ENCODE data around the gene RAB31.

The RAB31 gene

DNA sequence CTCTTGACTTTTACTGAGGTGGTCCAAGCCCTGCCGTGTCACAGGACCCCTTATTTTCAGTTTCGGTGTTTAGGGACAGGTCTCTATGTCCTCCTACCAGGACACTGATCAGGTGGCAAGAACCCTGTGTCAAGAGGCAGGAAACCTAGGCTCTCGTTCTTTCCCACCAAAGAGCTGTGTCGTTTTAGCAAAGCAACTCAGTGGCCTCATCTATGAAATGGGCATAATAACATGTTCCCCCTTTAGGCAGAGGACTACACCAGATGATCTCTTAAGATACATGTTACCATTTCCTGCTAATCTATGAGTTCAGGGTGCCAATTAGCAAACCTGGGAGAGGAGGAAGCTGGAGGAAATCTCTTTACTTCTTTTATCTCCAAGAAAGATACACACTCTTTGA is 1.9 kb downstream of the RAB31 start:
- no peak for DNase-seq (ENCODE audit: low read depth in 1 of 2, low spot score in 1 of 2)
- in situ Hi-C loops (cut with HindIII; ENCODE audit: low pct_unique_long_range_greater_than_20kb, low sequenced_read_pairs), result no loop called here
- no peak for TF ChIP-seq JUND (IDR thresholded peaks at IDR 0.05; ENCODE audit: low read depth)

DNA sequence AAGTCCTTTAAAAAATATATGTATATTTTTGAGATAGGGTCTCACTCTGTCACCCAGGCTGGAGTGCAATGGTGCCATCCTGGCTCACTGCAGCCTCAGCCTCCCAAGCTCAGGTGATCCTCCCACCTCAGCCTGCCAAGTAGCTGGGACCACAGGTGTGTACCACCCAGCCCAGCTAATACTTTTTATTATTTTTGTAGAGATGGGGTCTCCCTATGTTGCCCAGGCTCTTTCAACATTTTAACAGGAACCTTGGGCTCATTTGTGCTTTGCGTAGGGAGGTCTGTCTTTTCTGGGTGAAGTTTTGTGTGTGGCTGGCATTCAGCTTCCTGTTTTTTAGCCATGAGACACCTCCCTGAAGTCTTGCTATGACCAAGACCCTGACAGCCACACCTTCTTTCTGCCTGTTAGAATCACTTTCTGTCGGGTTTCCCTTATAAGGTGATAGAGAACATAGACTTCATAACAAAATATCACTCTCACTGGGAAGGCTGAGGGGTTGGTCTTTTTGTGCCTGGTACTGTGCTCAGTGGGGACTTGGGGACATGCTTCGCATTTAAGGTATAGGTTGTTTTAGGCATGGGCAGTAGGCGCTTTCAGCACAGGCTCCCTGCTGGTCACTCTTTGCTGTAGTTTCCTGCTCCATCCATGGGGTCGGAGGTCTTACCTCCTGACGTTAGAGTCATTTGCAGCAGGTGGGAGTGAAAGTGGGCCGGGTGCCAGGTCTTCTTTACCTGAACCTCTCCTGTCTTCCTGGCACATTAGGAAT is 3.4 kb downstream of the RAB31 start:
- no peak for DNase-seq (ENCODE audit: low read depth in 1 of 2, low spot score in 1 of 2)
- no peak for TF ChIP-seq JUND (IDR thresholded peaks at IDR 0.05; ENCODE audit: low read depth)
- in situ Hi-C loops (cut with HindIII; ENCODE audit: low pct_unique_long_range_greater_than_20kb, low sequenced_read_pairs), result no loop called here

GRCh38 chr18:9712130-9712577 is 4.1 kb downstream of the RAB31 start:
- in situ Hi-C loops (cut with HindIII; ENCODE audit: low pct_unique_long_range_greater_than_20kb, low sequenced_read_pairs), result no loop called here
- no peak for TF ChIP-seq JUND (IDR thresholded peaks at IDR 0.05; ENCODE audit: low read depth)
- peak in 1 of 2 experiments; percentile 60 for DNase-seq (ENCODE audit: low read depth in 1 of 2, low spot score in 1 of 2)

DNA sequence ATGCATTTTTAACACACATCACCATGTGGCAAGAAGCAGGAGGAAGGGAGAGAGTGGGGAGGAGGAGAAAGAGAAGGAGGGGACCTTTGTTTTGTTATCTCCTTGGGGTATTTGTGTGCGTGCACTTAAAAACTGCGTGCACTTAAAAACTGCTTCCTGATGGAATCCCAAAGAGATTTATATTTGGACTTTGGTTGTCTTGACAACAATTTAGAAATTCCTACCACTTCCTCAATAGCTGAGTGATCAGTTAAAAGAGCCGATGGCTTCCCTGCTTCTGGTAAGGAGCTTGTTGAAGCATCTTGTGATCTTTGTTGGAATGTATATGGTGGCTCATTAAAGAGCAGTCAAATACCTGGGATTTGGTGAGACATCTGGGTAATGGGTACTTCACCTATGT is 4.5 kb downstream of the RAB31 start:
- in situ Hi-C loops (cut with HindIII; ENCODE audit: low pct_unique_long_range_greater_than_20kb, low sequenced_read_pairs), result no loop called here
- no peak for TF ChIP-seq JUND (IDR thresholded peaks at IDR 0.05; ENCODE audit: low read depth)
- DNase-seq (ENCODE audit: low read depth in 1 of 2, low spot score in 1 of 2), result no peak

GRCh38 chr18:9714266-9715087 is 6.4 kb downstream of the RAB31 start:
- TF ChIP-seq JUND (IDR thresholded peaks at IDR 0.05; ENCODE audit: low read depth), result no peak

DNA sequence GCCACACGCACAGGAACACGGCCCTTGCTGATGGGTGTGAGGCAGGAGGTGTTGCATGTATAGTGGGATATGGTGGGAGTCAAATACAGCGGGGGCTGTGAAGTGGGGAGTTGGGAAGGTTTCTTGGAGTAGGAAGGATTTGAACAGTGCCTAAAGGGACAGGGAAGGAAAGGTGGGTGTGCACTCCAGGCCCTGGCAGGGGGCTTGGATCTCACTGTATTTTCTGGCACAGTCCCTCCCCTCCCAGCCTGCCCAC is 6.9 kb downstream of the RAB31 start:
- in situ Hi-C loops (cut with HindIII; ENCODE audit: low pct_unique_long_range_greater_than_20kb, low sequenced_read_pairs), result no loop called here
- TF ChIP-seq JUND (IDR thresholded peaks at IDR 0.05; ENCODE audit: low read depth), result no peak
- no peak for DNase-seq (ENCODE audit: low read depth in 1 of 2, low spot score in 1 of 2)

More at GRCh38 chr18:9714266-9715087, 6.4 kb downstream of the RAB31 start:
- DNase-seq (ENCODE audit: low read depth in 1 of 2, low spot score in 1 of 2), result no peak
- in situ Hi-C loops (cut with HindIII; ENCODE audit: low pct_unique_long_range_greater_than_20kb, low sequenced_read_pairs), result no loop called here

- in situ Hi-C loops (cut with HindIII; ENCODE audit: low pct_unique_long_range_greater_than_20kb, low sequenced_read_pairs), result no loop called here
- no peak for TF ChIP-seq JUND (IDR thresholded peaks at IDR 0.05; ENCODE audit: low read depth)
- no peak for DNase-seq (ENCODE audit: low read depth in 1 of 2, low spot score in 1 of 2)
Observed at GRCh38 chr18:9715978-9716774, 8.1 kb downstream of the RAB31 start.

DNA sequence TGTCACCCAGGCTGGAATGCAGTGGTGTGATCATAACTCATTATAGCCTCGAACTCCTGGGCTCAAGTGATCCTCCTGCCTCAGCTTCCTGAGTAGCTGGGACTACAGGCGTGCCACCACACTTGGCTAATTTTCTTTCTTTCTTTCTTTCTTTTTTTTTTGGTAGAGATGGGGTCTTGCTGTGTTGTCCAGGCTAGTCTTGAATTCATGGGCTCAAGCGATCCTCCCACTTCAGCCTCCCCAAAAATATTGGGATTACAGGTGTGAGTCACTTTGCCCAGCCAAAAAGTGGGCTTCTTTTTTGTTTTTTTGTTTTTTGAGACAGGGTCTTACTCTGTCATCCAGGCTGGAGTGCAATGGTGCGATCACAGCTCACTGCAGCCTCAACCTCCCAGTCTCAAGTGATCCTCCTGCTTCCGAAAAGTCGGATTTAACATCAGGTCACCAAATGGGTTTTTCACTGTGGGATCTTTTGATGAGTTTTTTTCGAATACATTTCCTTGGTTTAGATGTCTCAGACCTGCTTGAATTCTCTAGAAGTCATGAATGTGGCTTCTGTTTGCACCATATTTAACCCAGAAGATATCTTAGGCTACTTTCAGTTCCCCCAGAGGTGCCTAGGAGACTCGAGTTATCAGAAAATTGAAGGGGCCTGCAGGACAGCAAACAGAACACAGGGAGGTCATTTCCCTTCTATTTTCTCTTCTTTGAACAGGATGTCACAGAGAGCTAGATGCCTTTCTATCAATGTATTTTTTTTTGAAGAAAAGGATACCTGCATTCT is 8.9 kb downstream of the RAB31 start:
- no peak for DNase-seq (ENCODE audit: low read depth in 1 of 2, low spot score in 1 of 2)
- in situ Hi-C loops (cut with HindIII; ENCODE audit: low pct_unique_long_range_greater_than_20kb, low sequenced_read_pairs), result no loop called here
- no peak for TF ChIP-seq JUND (IDR thresholded peaks at IDR 0.05; ENCODE audit: low read depth)

GRCh38 chr18:9719421-9719981 is 11.4 kb downstream of the RAB31 start:
- TF ChIP-seq JUND (IDR thresholded peaks at IDR 0.05; ENCODE audit: low read depth), result no peak
- in situ Hi-C loops (cut with HindIII; ENCODE audit: low pct_unique_long_range_greater_than_20kb, low sequenced_read_pairs), result no loop called here
- DNase-seq (ENCODE audit: low read depth in 1 of 2, low spot score in 1 of 2), result no peak

DNA sequence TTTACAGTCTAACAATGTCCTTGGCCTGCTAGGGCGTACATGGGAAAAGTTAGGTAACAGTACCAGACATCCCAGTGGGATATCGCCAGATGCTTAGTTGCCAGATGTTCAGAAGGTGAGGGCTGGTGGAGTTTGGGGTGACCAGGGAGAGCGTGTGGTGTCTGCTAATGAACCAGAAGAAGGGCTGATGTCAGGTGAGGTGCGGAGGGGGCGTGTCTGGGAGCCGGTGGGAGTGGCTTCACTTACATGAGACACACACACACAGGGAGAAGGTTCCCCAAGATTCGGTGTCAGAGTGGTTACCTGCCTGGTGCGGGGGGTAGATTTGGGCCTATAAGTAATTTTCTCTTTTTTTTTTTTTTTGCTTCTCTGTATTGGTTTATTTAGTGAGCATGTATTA is 12.2 kb downstream of the RAB31 start:
- no peak for DNase-seq (ENCODE audit: low read depth in 1 of 2, low spot score in 1 of 2)
- in situ Hi-C loops (cut with HindIII; ENCODE audit: low pct_unique_long_range_greater_than_20kb, low sequenced_read_pairs), result no loop called here
- TF ChIP-seq JUND (IDR thresholded peaks at IDR 0.05; ENCODE audit: low read depth), result no peak

DNA sequence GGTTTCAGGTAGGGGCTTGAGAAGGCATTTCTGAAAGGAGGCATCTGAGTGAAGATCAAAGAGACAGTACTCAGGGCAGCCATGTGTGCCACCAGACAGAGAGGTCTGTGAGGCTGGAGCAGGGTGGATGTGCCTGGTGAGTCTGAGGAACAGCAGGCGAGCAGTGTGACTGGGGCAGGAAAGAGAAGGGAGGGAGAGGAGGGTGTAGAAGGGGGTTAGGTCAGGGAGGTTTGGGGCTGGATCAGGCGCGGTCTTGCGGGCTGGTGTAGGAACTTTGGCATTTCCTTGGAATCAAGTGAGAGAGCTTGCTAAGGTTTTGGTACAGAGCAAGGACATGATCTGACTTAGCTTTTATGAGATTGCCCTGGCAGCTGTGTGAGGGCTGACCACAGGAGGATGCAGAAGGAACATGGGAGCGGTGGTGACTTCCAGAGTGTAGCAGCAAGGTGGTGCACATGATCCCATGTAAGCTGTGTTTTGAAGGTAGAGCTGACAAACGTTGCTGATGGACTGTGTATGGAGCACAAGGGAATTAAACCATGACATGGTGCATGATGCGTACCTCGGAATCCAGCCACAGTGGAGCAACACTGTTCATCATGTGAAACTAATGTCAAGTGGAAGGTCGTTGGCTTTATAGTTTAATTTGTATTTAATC is 13.9 kb downstream of the RAB31 start:
- TF ChIP-seq JUND (IDR thresholded peaks at IDR 0.05; ENCODE audit: low read depth), result no peak
- in situ Hi-C loops (cut with HindIII; ENCODE audit: low pct_unique_long_range_greater_than_20kb, low sequenced_read_pairs), result no loop called here
- DNase-seq (ENCODE audit: low read depth in 1 of 2, low spot score in 1 of 2), result no peak
